WTC11 (cell line): ENCODE data around the gene SPRY1.

Experiments used
- ATF3 ChIP-seq: sonication (generic); formaldehyde crosslinking; conservative IDR thresholded peaks from 2 replicates; pipeline ENCODE4 v1.8.1; 2022; ENCODE audit warnings: mild to moderate bottlenecking, missing genetic modification reagents
- CBFB ChIP-seq: sonication (generic); formaldehyde crosslinking; IDR thresholded peaks from 2 replicates; pipeline ENCODE4 v1.8.1; 2022; ENCODE audit warnings: mild to moderate bottlenecking, low read depth, missing genetic modification reagents
- CTCF ChIP-seq: fragments of 200-600 bp; IDR thresholded peaks from 2 replicates; pipeline ENCODE4 v1.8.0; 2022; ENCODE audit warnings: antibody characterized with exemption
- E2F1 ChIP-seq: sonication (generic); formaldehyde crosslinking; IDR thresholded peaks from 2 replicates; pipeline ENCODE4 v1.8.0; 2022; ENCODE audit warnings: mild to moderate bottlenecking, missing genetic modification reagents
- E2F5 ChIP-seq: sonication (generic); formaldehyde crosslinking; IDR thresholded peaks from 2 replicates; pipeline ENCODE4 v1.8.1; 2022; ENCODE audit warnings: mild to moderate bottlenecking, moderate library complexity, missing genetic modification reagents
- ELF4 ChIP-seq: sonication (generic); formaldehyde crosslinking; IDR thresholded peaks from 2 replicates; pipeline ENCODE4 v1.8.1; 2022; ENCODE audit warnings: low read depth, mild to moderate bottlenecking, moderate library complexity, missing genetic modification reagents
- ETV6 ChIP-seq: sonication (generic); formaldehyde crosslinking; IDR thresholded peaks from 2 replicates; pipeline ENCODE4 v1.8.1; 2022; ENCODE audit warnings: mild to moderate bottlenecking, missing genetic modification reagents
- MLX ChIP-seq: sonication (generic); formaldehyde crosslinking; IDR thresholded peaks from 2 replicates; pipeline ENCODE4 v1.8.1; 2023; ENCODE audit warnings: mild to moderate bottlenecking, missing genetic modification reagents, moderate library complexity
- USF1 ChIP-seq: sonication (generic); formaldehyde crosslinking; IDR thresholded peaks from 2 replicates; pipeline ENCODE4 v1.8.0; 2022; ENCODE audit warnings: mild to moderate bottlenecking, missing genetic modification reagents
- USF2 ChIP-seq: sonication (generic); formaldehyde crosslinking; IDR thresholded peaks from 2 replicates; pipeline ENCODE4 v1.8.1; 2023; ENCODE audit warnings: mild to moderate bottlenecking, missing genetic modification reagents, moderate library complexity

GRCh38 chr4:123353656-123354055 lies 42.9 kb upstream of the SPRY1 start:
- TF ChIP-seq CTCF: no peak
- no peak for TF ChIP-seq CBFB (CRISPR knock-in tag)
- no peak for TF ChIP-seq E2F1 (CRISPR knock-in tag)
- no peak for TF ChIP-seq E2F5
- no peak for TF ChIP-seq USF2
- TF ChIP-seq ELF4 (CRISPR knock-in tag): no peak
- no peak for TF ChIP-seq MLX
- TF ChIP-seq ETV6 (CRISPR knock-in tag): no peak
- TF ChIP-seq USF1 (CRISPR knock-in tag): no peak
- no peak for TF ChIP-seq ATF3
